NB4 (cell line): ENCODE measurements around the gene RAB11A.

Experiments
- POLR2A ChIP-seq: IDR thresholded peaks from 2 replicates; pipeline ENCODE4 v1.6.1; 2011; ENCODE audit warnings: mild to moderate bottlenecking; ENCODE audit not compliant: insufficient read length; ENCODE audit errors: extremely low read depth
- TF ChIP-seq, protein P1 (sequence below): IDR thresholded peaks from one replicate; pipeline ENCODE4 v1.5.1; 2012; ENCODE audit warnings: low read depth, low read length
- TF ChIP-seq, protein P2 (sequence below): IDR thresholded peaks from 2 replicates; pipeline ENCODE4 v1.6.1; 2011; ENCODE audit warnings: low read depth, low read length

DNA sequence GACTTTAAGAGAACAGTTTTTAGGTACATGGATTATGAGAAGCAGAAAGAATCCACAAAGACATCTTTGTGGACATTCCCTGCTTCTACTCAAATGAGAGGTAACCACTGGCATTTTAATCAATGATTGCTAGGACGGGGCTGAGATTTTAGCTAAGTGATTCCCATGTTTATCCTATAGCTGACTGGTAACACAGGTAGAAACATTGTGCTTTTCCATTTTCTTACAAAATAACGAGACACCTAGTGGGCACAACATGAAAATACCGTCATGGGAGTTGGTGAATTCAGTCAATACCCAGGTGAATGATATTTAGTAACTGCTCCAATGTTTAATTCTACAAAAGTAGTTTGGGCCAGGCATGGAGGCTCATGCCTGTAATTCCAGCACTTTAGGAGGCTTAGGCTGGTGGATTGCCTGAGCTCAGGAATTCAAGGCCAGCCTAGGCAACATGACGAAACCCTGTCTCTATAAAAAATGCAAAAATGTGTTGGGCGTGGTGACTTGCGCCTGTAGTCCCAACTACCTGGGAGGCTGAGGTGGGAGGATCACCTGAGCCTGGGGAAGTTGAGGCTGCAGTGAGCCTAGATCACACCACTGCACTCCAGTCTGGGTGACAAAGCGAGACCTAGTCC, 40.0 kb upstream of the RAB11A start:
- TF ChIP-seq, protein P1, sequence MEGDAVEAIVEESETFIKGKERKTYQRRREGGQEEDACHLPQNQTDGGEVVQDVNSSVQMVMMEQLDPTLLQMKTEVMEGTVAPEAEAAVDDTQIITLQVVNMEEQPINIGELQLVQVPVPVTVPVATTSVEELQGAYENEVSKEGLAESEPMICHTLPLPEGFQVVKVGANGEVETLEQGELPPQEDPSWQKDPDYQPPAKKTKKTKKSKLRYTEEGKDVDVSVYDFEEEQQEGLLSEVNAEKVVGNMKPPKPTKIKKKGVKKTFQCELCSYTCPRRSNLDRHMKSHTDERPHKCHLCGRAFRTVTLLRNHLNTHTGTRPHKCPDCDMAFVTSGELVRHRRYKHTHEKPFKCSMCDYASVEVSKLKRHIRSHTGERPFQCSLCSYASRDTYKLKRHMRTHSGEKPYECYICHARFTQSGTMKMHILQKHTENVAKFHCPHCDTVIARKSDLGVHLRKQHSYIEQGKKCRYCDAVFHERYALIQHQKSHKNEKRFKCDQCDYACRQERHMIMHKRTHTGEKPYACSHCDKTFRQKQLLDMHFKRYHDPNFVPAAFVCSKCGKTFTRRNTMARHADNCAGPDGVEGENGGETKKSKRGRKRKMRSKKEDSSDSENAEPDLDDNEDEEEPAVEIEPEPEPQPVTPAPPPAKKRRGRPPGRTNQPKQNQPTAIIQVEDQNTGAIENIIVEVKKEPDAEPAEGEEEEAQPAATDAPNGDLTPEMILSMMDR: peak; percentile 53
- TF ChIP-seq, protein P2, sequence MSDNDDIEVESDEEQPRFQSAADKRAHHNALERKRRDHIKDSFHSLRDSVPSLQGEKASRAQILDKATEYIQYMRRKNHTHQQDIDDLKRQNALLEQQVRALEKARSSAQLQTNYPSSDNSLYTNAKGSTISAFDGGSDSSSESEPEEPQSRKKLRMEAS: no peak
- no peak for TF ChIP-seq POLR2A
